ENCODE data around the gene TMEM259. TPM values are rescaled to one million over a fixed set of nuclear protein-coding genes. Genes with fewer than 3 reads are reported as not detected.

TMEM259 gene
- total RNA-seq, 1 experiment from 2014 or later = 171 TPM

GRCh38 chr19:1058112-1058511 lies 37.2 kb upstream of the TMEM259 start:
- H3K9me3 ChIP-seq (ENCODE audit: control insufficient read depth, low read depth, low read length) = peaks cover 19% of the 10 kb centered on the region
- H3K27me3 ChIP-seq (ENCODE audit: insufficient read depth, low read length) = no peaks in the 10 kb centered on the region
- no peak overlapping the region for H2AK5ac ChIP-seq (ENCODE audit: insufficient read length, low read length)
- no peak overlapping the region for H2BK120ac ChIP-seq (ENCODE audit: low read depth, low read length, poor library complexity, severe bottlenecking)
- no peak overlapping the region for H4K8ac ChIP-seq (replicated peaks; ENCODE audit: insufficient read length, low read depth, low read length)
- H3K56ac ChIP-seq (ENCODE audit: insufficient read length, low read depth, low read length) = no peak overlapping the region
- H3K4me2 ChIP-seq (ENCODE audit: insufficient read depth, insufficient read length, low read length) = no peak overlapping the region
- H2BK12ac ChIP-seq (ENCODE audit: insufficient read length, low read depth, low read length) = no peak overlapping the region
- no CpG with 5 or more reads among the region's 5 CpGs for WGBS (ENCODE audit: extremely low coverage, insufficient read length, low lambda C conversion rate)
- H3K27ac ChIP-seq (ENCODE audit: insufficient read length, low read depth, low read length) = no peak overlapping the region
- H3K18ac ChIP-seq (ENCODE audit: insufficient read length, low read depth, low read length) = no peak overlapping the region
- H3K14ac ChIP-seq (ENCODE audit: insufficient read depth, low read length) = no peak overlapping the region
- Mint-ChIP-seq H3K4me1 (peaks cover 0 to 10% of the 10 kb centered on the region in 2 experiments; a peak in 3 of 4 replicates), H3K36me3 (ENCODE audit: insufficient read depth in 1 of 3, low read depth in 3 of 3) (peaks cover 0 to 17% (median 15%) of the 10 kb centered on the region in 3 experiments; a peak in 3 of 7 replicates), H3K27me3 (ENCODE audit: low read depth) (no peaks in the 10 kb centered on the region; the same call in none of the 2 replicates), H3K9me3 (no peaks in the 10 kb centered on the region), H3K4me3 (no peak overlapping the region; a peak in 1 of 5 replicates), H3K27ac (no peak overlapping the region)
- no peaks in the 10 kb centered on the region for H3K4me1 ChIP-seq (ENCODE audit: insufficient read depth, low read length)
- no peak overlapping the region for H2BK20ac ChIP-seq (ENCODE audit: low read depth, low read length, poor library complexity, severe bottlenecking)
- no peak overlapping the region for H2BK5ac ChIP-seq (ENCODE audit: insufficient read length, low read length)
- no peak overlapping the region for H3T11ph ChIP-seq (ENCODE audit: low read length)
- DNase-seq = no peak
- no peaks in the 10 kb centered on the region for H3K79me1 ChIP-seq (ENCODE audit: insufficient read depth, low read depth, low read length, poor library complexity, severe bottlenecking)
- no peak overlapping the region for H2AFZ ChIP-seq (ENCODE audit: low read length)
- no peak overlapping the region for H4K5ac ChIP-seq (ENCODE audit: insufficient read length, low read depth, low read length)
- no peak overlapping the region for H4K91ac ChIP-seq (ENCODE audit: insufficient read length, low read depth, low read length)
- no peak overlapping the region for H2BK15ac ChIP-seq (ENCODE audit: low read depth, low read length)
- no peak overlapping the region for H3K23ac ChIP-seq (ENCODE audit: insufficient read length, low read depth, low read length)
- TF ChIP-seq, protein P1, sequence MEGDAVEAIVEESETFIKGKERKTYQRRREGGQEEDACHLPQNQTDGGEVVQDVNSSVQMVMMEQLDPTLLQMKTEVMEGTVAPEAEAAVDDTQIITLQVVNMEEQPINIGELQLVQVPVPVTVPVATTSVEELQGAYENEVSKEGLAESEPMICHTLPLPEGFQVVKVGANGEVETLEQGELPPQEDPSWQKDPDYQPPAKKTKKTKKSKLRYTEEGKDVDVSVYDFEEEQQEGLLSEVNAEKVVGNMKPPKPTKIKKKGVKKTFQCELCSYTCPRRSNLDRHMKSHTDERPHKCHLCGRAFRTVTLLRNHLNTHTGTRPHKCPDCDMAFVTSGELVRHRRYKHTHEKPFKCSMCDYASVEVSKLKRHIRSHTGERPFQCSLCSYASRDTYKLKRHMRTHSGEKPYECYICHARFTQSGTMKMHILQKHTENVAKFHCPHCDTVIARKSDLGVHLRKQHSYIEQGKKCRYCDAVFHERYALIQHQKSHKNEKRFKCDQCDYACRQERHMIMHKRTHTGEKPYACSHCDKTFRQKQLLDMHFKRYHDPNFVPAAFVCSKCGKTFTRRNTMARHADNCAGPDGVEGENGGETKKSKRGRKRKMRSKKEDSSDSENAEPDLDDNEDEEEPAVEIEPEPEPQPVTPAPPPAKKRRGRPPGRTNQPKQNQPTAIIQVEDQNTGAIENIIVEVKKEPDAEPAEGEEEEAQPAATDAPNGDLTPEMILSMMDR (conservative IDR thresholded peaks at IDR 0.05) = no peak
- H3K23me2 ChIP-seq (ENCODE audit: insufficient read length, low read depth, low read length, poor library complexity, severe bottlenecking) = peaks cover 4% of the 10 kb centered on the region
- H4K20me1 ChIP-seq (ENCODE audit: control insufficient read depth, insufficient read depth, insufficient read length) = no peaks in the 10 kb centered on the region
- no peak overlapping the region for H3K4ac ChIP-seq (ENCODE audit: low read depth, low read length)
- H3K9ac ChIP-seq (ENCODE audit: extremely low read depth, insufficient read length, low read length) = no peak overlapping the region
- no peaks in the 10 kb centered on the region for H3K79me2 ChIP-seq (ENCODE audit: insufficient read depth, low read length)

All from H9 (cell line).